ENCODE results near the gene RNF26. TPM values are rescaled to one million over a fixed set of nuclear protein-coding genes. Genes with fewer than 3 reads are reported as not detected.

The RNF26 gene
- total RNA-seq, 1 experiment from 2014 or later, result 45.6 TPM

DNA sequence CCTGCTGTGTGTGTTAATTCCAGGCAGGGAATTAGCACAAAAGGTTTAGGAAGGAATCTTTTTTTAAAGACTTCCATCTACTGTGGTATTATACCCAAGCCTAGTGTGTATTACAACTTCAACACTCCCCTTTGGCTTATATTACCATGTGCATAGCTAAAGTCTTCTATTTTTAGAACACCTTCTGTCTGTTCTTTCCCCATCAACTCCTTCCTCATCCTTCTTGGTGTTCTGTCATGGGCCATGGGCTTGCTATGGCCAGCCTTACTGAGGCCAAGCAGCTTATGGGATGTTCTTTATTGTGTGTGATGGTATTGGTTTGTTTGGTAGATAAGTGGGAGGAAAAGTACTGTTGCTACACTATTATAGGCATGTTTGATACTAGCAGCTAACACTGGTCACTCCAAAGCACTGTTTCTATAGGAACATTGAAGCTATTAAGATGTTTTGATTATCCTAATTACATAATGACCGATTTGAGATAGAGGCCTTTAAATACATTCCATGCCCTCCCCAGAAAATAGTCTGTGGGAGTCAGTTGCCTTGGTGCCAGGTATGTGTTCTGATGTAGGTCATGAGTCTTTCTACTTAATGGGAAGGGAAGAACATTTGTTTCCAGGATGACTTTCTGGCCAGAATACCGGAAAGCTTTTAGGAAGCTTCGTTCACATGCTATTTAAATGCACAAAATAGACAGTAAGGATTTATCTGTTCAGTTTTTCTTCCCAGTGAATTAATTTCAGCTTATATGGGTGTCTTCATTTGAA is 33.9 kb upstream of the RNF26 start:
- no peaks in the 10 kb centered on the region for H3K9me3 ChIP-seq (ENCODE audit: control insufficient read depth in 1 of 2, insufficient read depth in 1 of 2, low read depth in 1 of 2, low read length in 2 of 2)
- H3K4me2 ChIP-seq (ENCODE audit: low read length), result no peak overlapping the region
- H3K36me3 ChIP-seq (ENCODE audit: control insufficient read depth in 1 of 2, insufficient read depth in 2 of 2, low read length in 2 of 2), result peaks cover 24 to 34% of the 10 kb centered on the region in 2 experiments
- no peak overlapping the region for H2AFZ ChIP-seq (ENCODE audit: low read depth, low read length, poor library complexity, severe bottlenecking)
- ChIA-PET CTCF (no interaction called here), RAD21 (ENCODE audit: low non-redundant PET in 1 of 2, low total read pairs in 2 of 2, uncharacterized antibody in 2 of 2, unreplicated experiment in 2 of 2) (no interaction called here), POLR2A (no interaction called here)
- H3K27ac ChIP-seq (ENCODE audit: low read depth, low read length), result no peak overlapping the region
- intact Hi-C loops (cut with micrococcal nuclease), result no loop called here
- no TSS peak for BruUV-seq (replicated peaks)
- H3K27me3 ChIP-seq (ENCODE audit: insufficient read depth, low read length), result no peaks in the 10 kb centered on the region
- no peak overlapping the region for H3K4me3 ChIP-seq (replicated peaks in 1 of 2; ENCODE audit: low read depth in 1 of 2, low read length in 2 of 2)
- no peaks in the 10 kb centered on the region for H4K20me1 ChIP-seq (ENCODE audit: insufficient read depth)
- DNase-seq (ENCODE audit: low read depth, low spot score) (no peak), ATAC-seq (no peak)
- no peaks in the 10 kb centered on the region for H3K79me2 ChIP-seq (ENCODE audit: insufficient read depth, low read length)
- TF ChIP-seq TCF7L2 (IDR thresholded peaks at IDR 0.05; ENCODE audit: borderline replicate concordance, extremely low read depth, insufficient read depth, insufficient read length), result no peak
- no peak for TF ChIP-seq EGR1 (IDR thresholded peaks at IDR 0.05; ENCODE audit: low read depth)
- TF ChIP-seq, protein P1, sequence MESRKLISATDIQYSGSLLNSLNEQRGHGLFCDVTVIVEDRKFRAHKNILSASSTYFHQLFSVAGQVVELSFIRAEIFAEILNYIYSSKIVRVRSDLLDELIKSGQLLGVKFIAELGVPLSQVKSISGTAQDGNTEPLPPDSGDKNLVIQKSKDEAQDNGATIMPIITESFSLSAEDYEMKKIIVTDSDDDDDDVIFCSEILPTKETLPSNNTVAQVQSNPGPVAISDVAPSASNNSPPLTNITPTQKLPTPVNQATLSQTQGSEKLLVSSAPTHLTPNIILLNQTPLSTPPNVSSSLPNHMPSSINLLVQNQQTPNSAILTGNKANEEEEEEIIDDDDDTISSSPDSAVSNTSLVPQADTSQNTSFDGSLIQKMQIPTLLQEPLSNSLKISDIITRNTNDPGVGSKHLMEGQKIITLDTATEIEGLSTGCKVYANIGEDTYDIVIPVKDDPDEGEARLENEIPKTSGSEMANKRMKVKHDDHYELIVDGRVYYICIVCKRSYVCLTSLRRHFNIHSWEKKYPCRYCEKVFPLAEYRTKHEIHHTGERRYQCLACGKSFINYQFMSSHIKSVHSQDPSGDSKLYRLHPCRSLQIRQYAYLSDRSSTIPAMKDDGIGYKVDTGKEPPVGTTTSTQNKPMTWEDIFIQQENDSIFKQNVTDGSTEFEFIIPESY (IDR thresholded peaks at IDR 0.05; ENCODE audit: extremely low read depth, insufficient replicate concordance, low read length), result no peak
- TF ChIP-seq CBX3 (IDR thresholded peaks at IDR 0.05; ENCODE audit: low read depth), result no peak
- no peak overlapping the region for H3K9ac ChIP-seq (ENCODE audit: low read length)
- H3K4me1 ChIP-seq (ENCODE audit: control insufficient read depth in 1 of 2, insufficient read depth in 2 of 2, low read length in 2 of 2), result no peaks in the 10 kb centered on the region
- H3K9me2 ChIP-seq (ENCODE audit: insufficient read depth), result no peaks in the 10 kb centered on the region

DNA sequence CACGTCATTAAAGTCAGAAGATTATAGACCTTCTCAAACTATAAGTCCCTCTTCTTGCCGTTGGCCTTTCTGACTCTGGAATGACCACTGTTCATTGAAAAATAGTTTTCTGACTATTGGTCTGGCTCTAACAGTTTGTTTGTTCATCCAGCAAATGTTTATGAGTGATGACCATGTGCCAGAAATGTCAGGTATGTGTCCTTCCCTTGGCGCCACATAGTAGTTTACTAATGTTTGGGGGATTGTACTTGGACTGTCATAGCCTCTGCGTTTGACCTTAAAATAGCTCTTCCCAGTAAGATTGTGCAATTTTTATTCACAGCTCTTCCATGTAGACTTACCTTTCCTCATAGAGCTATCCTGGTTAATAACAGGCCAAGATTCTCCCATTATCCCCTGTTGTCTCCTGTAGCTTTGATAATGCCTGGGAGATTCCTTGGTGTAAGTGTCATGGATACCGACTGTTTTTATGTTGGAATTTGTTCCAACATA is 31.1 kb upstream of the RNF26 start:
- DNase-seq (ENCODE audit: low read depth, low spot score) (no peak), ATAC-seq (no peak)
- no peak for TF ChIP-seq POLR2AphosphoS5 (IDR thresholded peaks at IDR 0.05; ENCODE audit: low read depth, low read length)
- no peak for TF ChIP-seq CEBPB (IDR thresholded peaks at IDR 0.05; ENCODE audit: low read depth)
- no peak for TF ChIP-seq ELF1 (IDR thresholded peaks at IDR 0.05; ENCODE audit: borderline replicate concordance, low read depth)
- no peak for TF ChIP-seq ZFX (IDR thresholded peaks at IDR 0.05)
- TF ChIP-seq JUND (IDR thresholded peaks at IDR 0.05), result no peak
- TF ChIP-seq, protein P2, sequence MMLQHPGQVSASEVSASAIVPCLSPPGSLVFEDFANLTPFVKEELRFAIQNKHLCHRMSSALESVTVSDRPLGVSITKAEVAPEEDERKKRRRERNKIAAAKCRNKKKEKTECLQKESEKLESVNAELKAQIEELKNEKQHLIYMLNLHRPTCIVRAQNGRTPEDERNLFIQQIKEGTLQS (IDR thresholded peaks at IDR 0.05), result no peak
- TF ChIP-seq, protein P1 (IDR thresholded peaks at IDR 0.05; ENCODE audit: extremely low read depth, insufficient replicate concordance, low read length), result no peak
- TF ChIP-seq YY1 (IDR thresholded peaks at IDR 0.05; ENCODE audit: extremely low read depth, insufficient replicate concordance, low read depth, low read length), result no peak
- TF ChIP-seq POLR2A (IDR thresholded peaks at IDR 0.05; ENCODE audit: borderline replicate concordance, extremely low read depth, insufficient read depth, insufficient read length), result no peak
- TF ChIP-seq EGR1 (IDR thresholded peaks at IDR 0.05; ENCODE audit: low read depth), result no peak
- TF ChIP-seq SP1 (IDR thresholded peaks at IDR 0.05; ENCODE audit: low read depth), result no peak
- no peak for TF ChIP-seq ZNF274 (IDR thresholded peaks at IDR 0.05; ENCODE audit: low read depth, low read length)
- Histone ChIP-seq H3K4me1 (ENCODE audit: control insufficient read depth in 1 of 2, insufficient read depth in 2 of 2, low read length in 2 of 2) (no peaks in the 10 kb centered on the region), H3K79me2 (ENCODE audit: insufficient read depth, low read length) (no peaks in the 10 kb centered on the region), H3K9ac (ENCODE audit: low read length) (no peak overlapping the region), H3K4me3 (replicated peaks in 1 of 2; ENCODE audit: low read depth in 1 of 2, low read length in 2 of 2) (no peak overlapping the region), H3K9me3 (ENCODE audit: control insufficient read depth in 1 of 2, insufficient read depth in 1 of 2, low read depth in 1 of 2, low read length in 2 of 2) (no peaks in the 10 kb centered on the region), H2AFZ (ENCODE audit: low read depth, low read length, poor library complexity, severe bottlenecking) (no peak overlapping the region), H4K20me1 (ENCODE audit: insufficient read depth) (no peaks in the 10 kb centered on the region), H3K9me2 (ENCODE audit: insufficient read depth) (no peaks in the 10 kb centered on the region), H3K27me3 (ENCODE audit: insufficient read depth, low read length) (no peaks in the 10 kb centered on the region), H3K4me2 (ENCODE audit: low read length) (no peak overlapping the region), H3K36me3 (ENCODE audit: control insufficient read depth in 1 of 2, insufficient read depth in 2 of 2, low read length in 2 of 2) (peaks cover 24 to 25% of the 10 kb centered on the region in 2 experiments), H3K27ac (ENCODE audit: low read depth, low read length) (no peak overlapping the region)
- ChIA-PET CTCF (interaction anchor here (0.8 kb wide), 1 partner anchor 35 kb away, joined by 3 read pairs; no protein-coding TSS in a partner anchor), POLR2A (no interaction called here), RAD21 (ENCODE audit: low non-redundant PET in 1 of 2, low total read pairs in 2 of 2, uncharacterized antibody in 2 of 2, unreplicated experiment in 2 of 2) (no interaction called here)
- no TSS peak for BruUV-seq (replicated peaks)
- intact Hi-C loops (cut with micrococcal nuclease), result no loop called here

Measured in HCT116 (cell line).